Measurements from ENCODE around the gene SLC6A5.

SLC6A5 gene

DNA sequence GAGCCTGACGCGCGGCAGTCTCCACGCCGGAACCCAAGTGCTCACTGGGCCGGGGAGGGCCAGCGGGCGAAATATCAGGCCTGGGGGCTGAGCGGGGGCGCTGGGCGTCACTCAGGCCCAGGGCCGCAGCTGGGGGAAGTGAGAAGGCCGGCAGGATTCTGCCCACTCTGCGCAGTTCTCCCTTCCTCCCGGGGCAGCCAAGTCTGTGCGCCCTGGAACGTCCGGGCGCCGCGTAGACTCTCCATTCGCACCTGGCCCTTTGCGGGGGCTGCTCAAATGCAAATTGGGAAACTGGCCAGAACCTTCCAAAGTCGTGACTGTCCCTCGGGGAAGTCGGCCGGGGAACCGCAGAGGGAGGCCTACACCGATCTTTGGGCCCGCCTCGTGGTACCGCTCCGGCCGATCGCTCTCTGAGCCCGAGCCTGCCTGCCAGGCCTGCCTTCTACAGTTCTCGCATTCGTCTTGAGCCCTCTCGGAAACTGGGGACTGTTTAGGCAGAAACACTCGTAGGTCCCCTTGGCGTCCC is 2.2 kb upstream of the SLC6A5 start:
- no peak for DNase-seq

DNA sequence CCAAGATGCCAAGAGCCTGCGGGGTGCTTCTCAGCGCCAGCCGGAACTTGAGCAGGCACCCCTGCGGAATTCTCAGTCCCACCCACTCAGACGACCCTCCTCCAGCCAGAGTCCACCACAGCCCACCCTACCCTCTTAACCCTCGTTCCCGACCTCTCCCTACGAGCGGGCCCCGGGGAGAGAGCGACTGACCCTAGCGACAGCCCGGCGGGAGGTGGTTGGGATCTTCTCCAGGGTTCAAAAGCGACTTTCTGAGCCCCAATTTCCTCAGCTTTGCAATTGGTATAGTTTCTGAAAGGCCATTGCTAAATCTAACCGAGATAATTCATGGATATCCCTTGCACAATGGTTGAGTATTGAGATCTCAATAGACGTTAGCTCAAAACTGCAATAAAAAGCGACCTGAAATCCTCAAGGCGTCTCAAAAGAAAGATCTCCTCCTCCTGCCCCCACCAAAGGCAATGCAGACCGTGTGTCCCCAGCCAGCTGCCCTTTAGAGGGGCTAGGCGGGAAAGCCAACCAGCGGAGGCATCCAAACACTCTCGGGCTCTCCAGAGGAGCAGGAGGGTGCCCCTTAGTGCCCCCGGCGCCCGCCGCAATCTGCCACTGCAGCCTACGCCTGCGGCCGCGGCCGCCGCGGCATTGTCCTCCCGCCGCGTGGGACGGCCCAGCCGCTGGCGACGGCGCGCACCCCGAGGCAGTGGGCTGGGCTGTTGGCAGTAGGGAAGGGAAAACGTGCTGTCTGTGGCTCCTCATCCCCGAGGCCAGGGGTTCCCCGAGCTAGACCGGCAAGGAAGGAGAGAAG is 1.5 kb upstream of the SLC6A5 start:
- no peak for DNase-seq

DNA sequence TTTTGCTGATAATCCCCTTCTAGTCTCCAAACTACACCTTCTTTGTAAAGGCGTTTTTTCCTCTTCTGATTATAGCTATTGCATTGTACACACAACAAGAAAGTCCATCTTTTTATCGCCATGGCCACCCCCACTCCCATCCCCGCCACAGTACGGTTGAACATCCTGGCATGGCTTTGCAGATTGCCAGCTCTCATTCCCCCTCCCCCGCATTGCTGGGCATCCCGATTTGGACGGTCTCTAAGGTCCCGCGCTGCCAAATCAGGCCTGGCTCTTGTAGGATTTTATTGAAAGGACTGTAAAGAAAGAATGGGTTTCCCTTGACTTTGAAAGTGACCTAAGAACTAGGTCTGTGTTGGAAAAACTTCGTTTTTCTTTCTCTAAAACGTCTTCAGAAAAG is 916 bp upstream of the SLC6A5 start:
- DNase-seq, result no peak

DNA sequence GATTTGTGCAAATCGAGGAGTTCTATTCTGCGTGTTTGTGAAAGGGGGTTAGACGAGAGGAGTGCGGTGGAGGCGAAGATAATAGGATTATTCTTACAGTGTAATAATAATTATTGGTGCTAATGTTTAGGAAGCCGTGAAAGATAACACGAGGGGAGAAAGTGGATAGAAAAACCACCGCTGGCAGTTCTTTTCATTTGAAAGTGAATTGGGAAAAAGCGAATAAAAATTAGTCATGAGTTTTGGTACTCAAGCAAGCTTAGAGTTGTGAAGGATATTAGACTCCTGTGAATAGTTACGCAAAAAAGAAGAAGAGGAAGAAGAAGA is 575 bp downstream of the SLC6A5 start:
- DNase-seq, result no peak

DNA sequence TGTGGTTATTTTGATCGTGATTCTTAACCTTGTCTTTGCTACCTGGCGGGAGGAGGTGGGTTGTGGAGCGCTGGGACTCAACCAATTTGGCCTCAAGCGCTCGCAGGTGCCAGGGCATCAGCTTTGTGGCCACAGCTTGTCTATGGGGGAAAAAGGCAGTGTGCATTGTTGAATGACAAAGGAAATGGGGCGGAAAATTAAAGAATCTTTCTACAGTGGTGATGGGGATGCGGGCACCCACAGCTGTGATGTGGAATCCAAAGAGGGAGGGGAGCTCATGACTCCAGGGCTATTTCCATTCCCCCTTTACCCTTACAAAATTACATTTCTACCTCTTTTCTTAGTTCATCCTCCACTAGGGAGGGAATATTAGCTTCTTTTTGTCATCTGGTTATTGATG is 1.1 kb downstream of the SLC6A5 start:
- no peak for DNase-seq

DNA sequence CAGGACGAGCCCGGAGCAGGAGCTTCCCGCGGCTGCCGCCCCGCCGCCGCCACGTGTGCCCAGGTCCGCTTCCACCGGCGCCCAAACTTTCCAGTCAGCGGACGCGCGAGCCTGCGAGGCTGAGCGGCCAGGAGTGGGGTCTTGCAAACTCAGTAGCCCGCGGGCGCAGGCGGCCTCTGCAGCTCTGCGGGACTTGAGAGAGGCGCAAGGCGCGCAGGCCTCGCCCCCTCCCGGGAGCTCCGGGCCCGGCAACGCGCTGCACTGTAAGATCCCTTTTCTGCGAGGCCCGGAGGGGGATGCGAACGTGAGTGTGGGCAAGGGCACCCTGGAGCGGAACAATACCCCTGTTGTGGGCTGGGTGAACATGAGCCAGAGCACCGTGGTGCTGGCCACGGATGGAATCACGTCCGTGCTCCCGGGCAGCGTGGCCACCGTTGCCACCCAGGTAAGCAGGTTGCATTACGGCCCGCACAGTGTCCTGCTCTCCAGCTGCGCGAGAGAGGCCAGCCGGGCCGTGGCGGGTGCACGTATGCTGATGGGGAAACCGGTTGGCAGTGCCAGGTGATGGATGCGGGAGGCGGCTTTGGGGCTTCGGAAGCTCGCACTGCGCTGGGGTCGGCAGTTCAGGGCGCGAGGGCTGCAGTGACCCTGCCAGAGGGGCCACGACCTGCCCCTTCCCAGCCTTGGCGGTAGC is 2.0 kb downstream of the SLC6A5 start:
- no peak for DNase-seq

DNA sequence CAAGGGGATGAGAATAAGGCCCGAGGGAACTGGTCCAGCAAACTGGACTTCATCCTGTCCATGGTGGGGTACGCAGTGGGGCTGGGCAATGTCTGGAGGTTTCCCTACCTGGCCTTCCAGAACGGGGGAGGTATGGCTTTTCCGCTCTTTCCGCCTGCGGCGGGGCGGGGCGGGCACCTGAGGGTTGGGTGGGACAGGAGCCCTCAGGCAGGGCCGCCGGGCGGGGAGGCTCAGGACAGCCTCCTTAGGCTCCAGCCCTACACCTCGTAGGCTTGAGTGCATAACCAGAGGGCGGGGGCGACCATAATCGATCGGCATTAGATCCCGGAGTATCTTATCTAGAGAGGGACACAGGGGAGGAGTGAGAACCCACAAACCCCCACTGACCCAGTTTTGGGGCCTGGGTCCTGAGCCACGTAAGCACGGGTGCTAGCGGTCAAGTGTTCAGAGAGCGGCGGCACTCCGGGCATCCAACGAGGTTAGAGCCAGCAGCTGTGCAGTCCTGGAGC is 4.9 kb downstream of the SLC6A5 start:
- DNase-seq, result no peak

DNA sequence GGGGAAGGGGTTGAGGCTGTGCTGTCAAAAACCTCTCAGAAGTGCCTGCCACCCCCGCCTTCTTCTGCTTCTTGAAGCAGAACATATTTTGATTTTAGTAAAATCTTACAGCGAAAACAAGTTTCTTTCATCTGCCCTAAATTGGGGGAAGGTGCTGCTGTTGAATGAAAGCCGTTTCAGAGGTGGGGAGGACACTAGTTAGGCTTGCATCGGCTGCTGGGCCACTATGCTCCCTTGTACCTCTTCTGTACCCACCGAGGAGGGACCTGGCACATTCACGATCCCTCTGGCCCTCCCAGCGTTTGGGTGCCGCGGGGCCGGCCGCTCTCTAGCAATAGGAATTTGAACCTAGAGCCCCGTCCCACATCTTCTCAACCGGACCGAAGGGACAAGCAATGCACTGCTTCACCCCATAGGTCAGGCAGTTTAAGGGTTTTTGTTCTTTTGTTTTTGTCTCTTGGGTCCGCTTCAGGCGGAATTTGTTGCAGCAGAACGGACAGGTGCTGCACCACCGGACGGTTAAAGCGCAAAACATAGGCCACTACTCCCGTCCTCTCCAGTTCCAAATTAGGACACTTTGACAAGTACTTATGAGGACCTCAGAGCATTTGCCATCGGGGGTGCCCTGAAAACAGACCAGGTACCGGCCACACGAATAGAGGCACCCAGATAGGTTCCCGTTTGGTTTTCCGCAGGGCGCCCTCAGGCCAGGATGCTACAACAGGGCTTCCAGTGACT is 5.6 kb downstream of the SLC6A5 start:
- no peak for DNase-seq

DNA sequence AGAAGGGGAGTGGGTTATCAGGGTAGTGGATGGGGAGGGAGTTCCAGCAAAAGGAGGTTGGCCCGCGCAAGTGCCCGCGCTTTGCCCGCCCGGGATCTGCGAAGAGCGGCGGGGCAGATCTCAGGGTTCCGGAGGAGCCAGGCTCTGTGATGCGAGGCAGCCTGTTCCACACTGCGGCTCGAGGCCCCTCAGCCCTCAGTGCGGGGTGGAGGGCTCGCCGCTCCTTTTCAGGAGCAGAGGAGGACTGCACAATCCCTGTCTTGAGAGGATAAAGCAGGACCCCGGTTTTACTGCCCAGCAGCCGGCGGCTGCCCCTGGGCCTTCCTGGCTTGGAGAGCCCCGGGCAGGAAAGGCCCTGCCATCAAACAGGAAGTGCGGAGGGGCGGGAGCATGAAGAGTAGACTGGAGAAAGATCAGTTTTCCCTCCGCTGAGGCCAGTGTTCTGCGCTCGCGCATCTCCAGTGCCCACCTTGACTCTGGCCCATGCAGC is 6.2 kb downstream of the SLC6A5 start:
- DNase-seq, result no peak

DNA sequence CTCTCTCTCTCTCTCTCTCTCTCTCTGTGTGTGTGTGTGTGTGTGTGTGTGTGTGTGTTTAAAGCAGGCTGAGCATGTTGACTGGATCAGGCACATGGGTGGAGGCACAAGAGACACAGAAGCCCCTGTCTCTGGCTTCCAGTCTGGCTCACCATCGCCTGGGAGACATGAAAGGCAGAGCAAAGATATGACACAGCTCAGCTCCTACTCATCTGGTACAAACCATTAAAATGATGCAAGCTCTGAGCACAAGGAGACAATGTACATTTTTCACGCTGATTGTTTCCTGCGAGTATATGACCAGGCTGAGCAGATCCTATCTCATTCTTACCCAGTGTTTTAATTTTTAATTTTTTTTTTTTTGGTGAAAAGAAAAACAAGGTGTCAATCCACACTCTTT is 9.5 kb downstream of the SLC6A5 start:
- DNase-seq, result no peak

DNA sequence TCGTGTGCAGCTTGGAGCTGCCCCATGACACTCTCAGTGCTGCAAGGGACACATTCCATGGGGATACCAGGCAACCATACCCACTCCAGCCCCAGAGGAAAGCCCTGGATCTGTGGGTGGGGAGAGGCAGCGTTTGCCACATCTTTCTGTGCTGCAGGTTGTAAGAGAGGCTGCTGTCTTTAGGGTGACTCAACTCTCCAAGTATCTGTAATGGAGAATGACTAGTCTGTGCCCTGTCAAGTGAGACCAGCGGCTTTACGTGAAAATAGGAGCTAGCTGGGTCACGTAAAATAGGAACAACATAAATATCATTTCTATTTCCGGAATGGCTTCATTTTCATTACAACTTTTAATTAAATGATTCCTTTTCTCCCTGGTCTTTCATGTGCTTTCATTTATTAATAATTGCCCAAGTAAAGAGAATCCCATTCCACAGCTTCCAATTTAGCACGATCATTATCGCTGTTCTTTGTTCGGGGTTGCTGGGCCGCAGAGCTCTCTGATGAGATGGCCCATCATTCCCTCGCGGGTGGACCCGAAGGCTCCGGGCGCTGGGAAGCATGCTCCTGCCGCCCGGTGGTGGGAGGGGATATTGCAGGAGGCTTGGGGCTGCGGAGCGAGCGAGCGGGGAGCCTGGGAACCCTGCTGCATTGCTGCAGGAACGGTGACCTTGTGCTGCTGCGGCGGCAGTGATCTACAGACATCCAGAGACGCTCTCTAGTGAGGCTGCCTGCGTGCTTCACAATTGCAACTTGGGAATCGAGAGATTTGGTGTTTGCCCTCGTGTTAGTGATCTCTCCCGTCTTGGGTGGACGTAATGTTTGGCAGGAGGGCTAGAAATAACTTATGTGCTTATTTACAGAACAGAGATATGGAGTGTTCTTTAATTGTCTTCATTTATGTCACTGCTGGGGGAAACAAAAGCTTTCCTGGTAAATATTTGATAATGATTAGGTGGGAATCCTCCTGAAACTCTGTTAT is 10.6 kb downstream of the SLC6A5 start:
- peak; percentile 85 to 88 for DNase-seq

DNA sequence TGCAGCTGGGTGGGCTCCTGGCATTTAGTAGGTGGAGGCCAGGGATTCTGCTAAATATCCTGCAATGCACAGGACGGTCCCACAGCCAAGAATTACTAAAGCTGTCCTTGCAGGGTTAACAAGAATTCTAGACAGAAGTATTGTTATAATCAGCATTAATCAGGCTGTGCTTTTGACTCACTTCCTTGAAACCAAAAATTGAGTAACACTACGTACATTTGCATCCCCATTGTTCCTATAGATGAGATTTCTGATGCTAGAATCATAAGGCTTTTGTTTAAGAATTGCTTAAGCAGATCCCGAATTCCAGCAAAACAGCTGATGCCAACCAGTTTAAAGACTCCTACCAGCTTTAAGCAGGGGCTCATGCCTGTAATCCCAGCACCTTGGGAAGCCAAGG is 11.4 kb downstream of the SLC6A5 start:
- DNase-seq, result no peak

DNA sequence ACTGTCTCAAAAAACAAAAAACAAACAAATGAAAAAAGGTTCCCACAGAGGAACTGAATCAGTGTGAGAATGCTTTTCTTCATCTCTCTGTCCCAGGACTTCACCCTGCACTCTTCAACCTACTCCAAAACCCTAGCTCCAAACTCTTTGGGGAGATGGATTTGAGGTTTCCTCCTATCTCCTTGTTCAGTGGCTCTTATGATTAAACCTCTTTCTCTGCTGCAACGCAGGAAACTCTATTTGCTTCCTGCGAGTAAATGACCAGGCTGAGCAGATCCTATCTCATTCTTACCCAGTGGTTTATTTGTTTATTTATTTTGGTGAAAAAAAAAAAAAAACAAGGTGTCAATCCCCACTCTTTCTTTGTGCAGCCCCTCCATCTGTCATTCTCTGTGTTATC is 12.0 kb downstream of the SLC6A5 start:
- no peak for DNase-seq

DNA sequence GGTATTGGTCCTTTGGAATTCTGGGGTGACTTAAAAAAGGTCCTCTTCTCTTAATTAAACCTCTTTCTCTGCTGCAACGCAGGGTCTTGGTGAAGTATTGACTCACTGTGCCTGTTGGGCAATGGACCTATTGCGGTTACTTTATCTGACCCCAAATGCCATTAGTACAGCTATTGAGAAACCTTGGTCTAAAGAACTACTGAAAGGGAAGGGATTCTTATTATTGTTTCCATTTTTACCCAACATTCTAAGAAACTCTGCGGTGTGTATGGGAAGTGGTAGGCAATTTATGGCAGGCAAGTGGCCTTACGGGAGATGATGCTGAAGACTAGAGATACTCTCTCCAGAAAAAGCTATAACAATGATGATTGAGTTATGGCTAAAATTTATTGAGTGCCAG is 12.5 kb downstream of the SLC6A5 start:
- DNase-seq, result no peak

DNA sequence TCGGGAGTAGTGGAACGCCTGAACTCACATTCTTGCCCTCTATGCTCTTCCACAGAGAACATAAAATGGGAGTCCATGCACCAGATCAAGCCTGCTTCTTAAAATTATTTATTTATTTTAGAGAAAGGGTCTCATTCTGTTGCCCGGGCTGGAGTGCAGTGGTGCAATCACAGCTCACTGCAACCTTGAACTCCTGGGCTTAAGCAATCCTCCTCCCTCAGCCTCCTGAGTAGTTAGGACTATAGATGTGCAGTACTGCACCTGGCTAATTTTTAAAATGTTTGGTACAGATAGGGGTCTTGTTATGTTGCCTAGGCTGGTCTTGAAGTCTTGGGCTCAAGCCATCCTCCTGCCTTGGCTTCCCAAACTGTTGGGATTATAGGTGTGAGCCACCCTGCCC is 13.0 kb downstream of the SLC6A5 start:
- DNase-seq, result no peak

DNA sequence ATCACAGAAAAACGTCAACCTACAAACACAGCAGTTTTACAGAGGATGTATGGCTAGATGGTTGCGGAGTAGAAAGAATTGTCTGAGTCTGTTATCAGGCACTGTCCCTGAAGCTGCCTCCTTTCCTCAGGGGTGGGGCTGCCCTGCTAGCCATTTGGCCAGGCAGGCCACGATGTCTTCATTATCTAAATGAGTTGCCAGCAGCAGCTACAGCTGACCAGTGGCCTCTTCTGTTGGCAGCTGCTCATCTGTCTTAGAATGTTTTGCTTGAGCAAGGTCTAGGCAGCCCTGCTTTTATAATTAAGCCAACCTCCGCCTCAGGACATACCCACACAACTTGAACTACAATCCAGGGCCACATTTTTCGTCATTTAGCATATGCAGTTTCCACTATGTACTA is 17.5 kb downstream of the SLC6A5 start:
- DNase-seq, result no peak

DNA sequence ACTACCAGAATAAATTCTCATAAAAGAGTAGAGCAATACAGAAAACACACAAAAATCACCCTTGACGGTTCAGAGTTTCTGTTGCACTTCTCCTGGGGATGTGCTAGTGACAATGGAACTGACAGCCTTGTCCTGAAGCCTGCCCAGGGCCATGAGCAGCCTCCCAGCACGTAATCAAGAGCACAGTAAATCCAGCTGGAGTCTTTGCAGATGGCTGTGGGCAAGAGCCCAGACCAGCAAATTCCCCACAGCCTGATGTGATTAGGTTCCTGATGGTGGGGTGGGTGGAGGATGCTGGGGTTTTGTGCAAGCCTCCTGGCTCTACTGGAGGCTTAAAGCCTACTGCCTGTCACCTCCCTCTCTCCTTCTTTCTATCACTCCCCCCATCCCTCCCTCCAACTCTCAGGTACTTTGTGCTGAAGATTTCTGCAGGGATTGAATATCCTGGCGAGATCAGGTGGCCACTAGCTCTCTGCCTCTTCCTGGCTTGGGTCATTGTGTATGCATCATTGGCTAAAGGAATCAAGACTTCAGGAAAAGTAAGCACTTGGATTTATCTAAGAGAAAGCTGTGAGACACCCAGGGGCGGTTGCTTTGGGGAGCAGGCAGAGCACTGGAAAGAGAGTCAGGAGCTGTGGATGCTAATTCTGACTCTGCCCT is 18.1 kb downstream of the SLC6A5 start:
- peak in 1 of 2 experiments; percentile 65 for DNase-seq

DNA sequence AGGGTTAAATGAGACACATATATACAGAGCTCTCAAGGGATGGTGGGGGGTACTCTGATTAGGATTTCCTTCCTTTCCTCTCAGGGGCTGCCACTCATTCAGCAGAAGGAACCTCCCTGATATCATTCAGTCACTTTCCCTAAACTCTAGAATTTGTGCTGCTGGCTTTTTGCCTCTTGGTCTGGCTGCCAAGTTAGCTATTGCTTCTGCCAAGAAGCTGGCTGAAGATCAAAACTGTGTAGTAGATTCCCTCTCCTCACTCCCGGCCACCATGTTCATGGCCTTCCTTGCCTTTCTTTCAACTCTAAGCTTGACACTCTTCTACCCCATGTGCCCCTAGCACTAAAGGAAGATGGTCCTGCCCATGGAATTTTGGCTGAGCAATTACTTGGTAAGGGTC is 18.7 kb downstream of the SLC6A5 start:
- peak; percentile 76 to 93 for DNase-seq

DNA sequence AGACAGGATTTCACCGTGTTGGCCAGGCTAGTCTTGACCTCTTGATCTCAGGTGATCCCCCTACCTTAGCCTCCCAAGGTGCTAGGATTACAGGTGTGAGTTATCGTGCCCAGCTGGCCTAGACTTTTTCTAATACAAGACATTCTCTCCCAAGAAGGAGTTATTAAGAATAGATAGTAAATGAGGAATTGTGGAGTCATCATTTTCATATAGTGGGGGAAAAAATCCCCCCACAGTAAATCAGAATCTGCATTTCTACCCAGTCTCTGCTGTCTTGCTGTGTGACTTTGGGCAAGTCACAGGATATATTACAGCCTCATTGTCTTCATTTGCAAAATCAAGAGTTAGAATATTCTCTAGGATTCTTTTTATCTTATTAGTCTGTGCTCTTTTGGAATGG is 21.6 kb downstream of the SLC6A5 start:
- DNase-seq, result no peak

DNA sequence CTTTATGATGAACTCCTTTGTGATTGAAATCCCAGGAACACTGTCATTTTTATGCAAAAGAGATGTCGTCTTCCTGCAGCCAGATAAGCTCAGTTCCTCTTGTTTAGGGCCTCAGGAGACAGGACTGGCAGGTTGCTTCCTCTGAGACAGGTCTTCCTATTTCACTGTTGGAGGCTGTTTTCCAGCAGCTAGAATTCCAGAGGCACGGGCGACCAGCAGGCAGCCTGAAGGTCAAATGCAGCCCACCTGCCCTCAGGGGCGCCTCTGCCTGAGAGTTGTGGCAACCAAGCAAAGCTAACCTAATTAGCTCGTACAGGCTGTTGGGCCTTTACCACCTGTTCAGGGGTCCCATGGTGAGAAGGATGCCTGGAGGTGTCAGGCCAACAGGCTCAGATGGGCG is 22.3 kb downstream of the SLC6A5 start:
- DNase-seq, result no peak

DNA sequence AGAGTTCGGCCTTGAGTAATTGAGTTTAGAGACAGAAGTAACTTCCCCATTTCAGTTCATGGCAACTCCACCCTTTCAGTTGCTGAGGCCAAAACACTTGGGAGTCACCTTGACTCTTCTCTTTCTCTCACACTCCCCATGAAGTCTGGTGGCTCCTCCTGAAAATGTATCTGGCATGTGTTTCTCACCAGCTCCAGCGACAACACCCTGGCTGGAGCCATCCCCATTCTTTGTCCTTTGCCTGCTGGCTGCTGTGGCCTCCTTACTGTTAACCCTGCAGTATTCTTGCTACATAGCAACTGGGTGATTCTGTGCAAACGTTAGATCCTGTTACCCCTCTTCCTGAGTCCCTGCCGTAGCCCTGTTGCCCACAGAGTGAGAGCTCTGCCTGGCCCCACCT is 23.8 kb downstream of the SLC6A5 start:
- DNase-seq, result no peak

DNA sequence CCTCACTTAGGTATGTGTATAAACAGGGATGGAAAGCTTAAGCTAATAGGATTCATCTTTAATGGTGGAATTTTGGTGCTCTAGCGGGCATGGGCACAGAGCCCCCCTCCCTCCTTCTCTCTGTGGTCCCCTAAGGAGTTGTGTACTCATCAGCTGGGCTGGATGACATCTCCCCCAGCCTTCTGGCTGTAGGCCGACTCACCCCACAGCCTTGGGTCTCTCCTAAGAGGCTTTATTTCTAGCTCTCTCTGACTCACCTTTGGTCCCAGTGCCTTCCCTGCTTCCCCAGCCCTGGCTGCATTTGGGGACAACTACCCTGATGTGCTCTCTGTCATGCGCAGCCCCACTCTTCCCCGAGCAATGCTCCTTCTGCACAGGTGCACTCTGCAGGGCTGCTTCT is 26.9 kb downstream of the SLC6A5 start:
- DNase-seq, result no peak

Data from NCI-H446 (cell line).